Neural progenitor cell (in vitro differentiated cells): ENCODE results near the gene FAM216A. TPM values are rescaled to one million over a fixed set of nuclear protein-coding genes. Genes with fewer than 3 reads are reported as not detected.
"Not testable (repeated sequence)": the region's sequence is repeated elsewhere in the genome, so short reads cannot be mapped to it uniquely, and the experiment has no call there.

Experiments
- DNase-seq: peaks from one replicate; pipeline ENCODE4 v3.0.0-alpha.2; 2016; ENCODE audit warnings: low spot score
- H2AFZ ChIP-seq: fragments of 200-600 bp; sonication (generic); replicated peaks from 2 replicates; pipeline ENCODE4 v1.6.1; 2016; ENCODE audit warnings: antibody characterized with exemption
- H3F3A ChIP-seq: fragments of 200-600 bp; sonication (generic); 2 replicates; pipeline ENCODE4 v1.6.1; 2016; ENCODE audit warnings: antibody characterized with exemption, low read depth
- H3K27ac ChIP-seq: fragments of 200-600 bp; sonication (generic); 2 replicates; pipeline ENCODE4 v1.5.1; 2016; ENCODE audit warnings: mild to moderate bottlenecking
- H3K27me3 ChIP-seq: fragments of 200-600 bp; sonication (generic); 2 replicates; pipeline ENCODE4 v1.6.1; 2016; ENCODE audit warnings: mild to moderate bottlenecking, moderate library complexity
- H3K36me3 ChIP-seq: fragments of 200-600 bp; sonication (generic); 2 replicates; pipeline ENCODE4 v1.5.1; 2016
- H3K4me1 ChIP-seq: fragments of 200-600 bp; sonication (generic); 2 replicates; pipeline ENCODE4 v1.6.1; 2016; ENCODE audit warnings: mixed run types
- H3K4me2 ChIP-seq: fragments of 200-600 bp; sonication (generic); 2 replicates; pipeline ENCODE4 v1.6.1; 2016
- H3K4me3 ChIP-seq: fragments of 200-600 bp; sonication (generic); 2 replicates; pipeline ENCODE4 v1.5.1; 2016
- H3K79me2 ChIP-seq: fragments of 200-600 bp; sonication (generic); 2 replicates; pipeline ENCODE4 v1.6.1; 2016; ENCODE audit warnings: low read depth
- H3K9ac ChIP-seq: fragments of 200-600 bp; sonication (generic); 2 replicates; pipeline ENCODE4 v1.6.1; 2016
- H3K9me3 ChIP-seq: fragments of 200-600 bp; sonication (generic); 2 replicates; pipeline ENCODE4 v1.5.1; 2016; ENCODE audit warnings: low read depth
- H4K20me1 ChIP-seq: fragments of 200-600 bp; sonication (generic); 2 replicates; pipeline ENCODE4 v1.6.1; 2016; ENCODE audit warnings: low read depth
- H3K27ac Mint-ChIP-seq: 3 replicates; pipeline ENCODE4 v1.8.0; 2021; ENCODE audit warnings: mixed read lengths
- H3K27me3 Mint-ChIP-seq: 2 replicates; pipeline ENCODE4 v1.8.0; 2022; ENCODE audit warnings: low read depth, mild to moderate bottlenecking, inconsistent platforms, moderate library complexity, mixed read lengths; ENCODE audit not compliant: insufficient read depth
- H3K36me3 Mint-ChIP-seq: 3 replicates; pipeline ENCODE4 v1.8.0; 2021; ENCODE audit warnings: mixed read lengths
- H3K4me1 Mint-ChIP-seq: 3 replicates; pipeline ENCODE4 v1.8.0; 2021; ENCODE audit warnings: mixed read lengths
- H3K4me3 Mint-ChIP-seq: 3 replicates; pipeline ENCODE4 v1.8.0; 2021; ENCODE audit warnings: mild to moderate bottlenecking, moderate library complexity, mixed read lengths
- H3K9me3 Mint-ChIP-seq: 3 replicates; pipeline ENCODE4 v1.8.0; 2020; ENCODE audit warnings: mixed read lengths
- EZH2 ChIP-seq: fragments of 200-600 bp; sonication (generic); IDR thresholded peaks from 2 replicates; pipeline ENCODE4 v1.6.1; 2017; ENCODE audit warnings: antibody characterized with exemption, mild to moderate bottlenecking, moderate library complexity
- EZH2phosphoT487 ChIP-seq: fragments of 200-600 bp; sonication (generic); IDR thresholded peaks from 2 replicates; pipeline ENCODE4 v1.6.1; 2017; ENCODE audit warnings: antibody characterized with exemption
- total RNA-seq: library from RNA; depleted of rRNA; stranded (reverse); fragments of >200 nt; gene quantifications from 2 replicates; pipeline ENCODE4 v1.2.3, GENCODE V29; 2015; ENCODE audit warnings: low replicate concordance
- TF ChIP-seq, protein P1 (sequence below): fragments of 200-600 bp; sonication (generic); IDR thresholded peaks from 2 replicates; pipeline ENCODE4 v1.5.1; 2017; ENCODE audit warnings: antibody characterized with exemption, mild to moderate bottlenecking

FAM216A gene
- total RNA-seq, 1 donor from 2014 or later = 87.5 TPM

DNA sequence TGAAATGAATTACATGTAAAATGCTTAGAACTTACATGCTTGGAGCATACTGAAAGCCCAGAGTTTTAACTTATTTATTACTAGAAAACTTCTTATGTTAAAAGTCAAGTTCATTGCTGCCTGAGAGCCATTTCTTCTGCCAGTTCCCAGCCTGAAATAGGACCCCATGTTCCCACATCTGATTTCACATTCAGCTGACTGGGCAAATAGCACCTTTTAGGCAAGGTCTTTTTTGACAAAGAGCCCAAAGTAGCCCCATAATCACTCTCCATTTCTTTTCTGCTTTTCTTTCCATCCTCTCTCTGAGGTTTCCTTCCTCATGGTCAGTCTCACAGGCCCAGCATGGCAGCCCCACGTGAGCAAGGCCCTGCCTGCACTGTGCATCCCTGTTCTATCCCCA, 17.4 kb upstream of the FAM216A start:
- Histone ChIP-seq H3K4me3 (no peak overlapping the region), H3K27me3 (no peaks in the 10 kb centered on the region), H3K36me3 (peaks cover 13% of the 10 kb centered on the region), H3F3A (peaks cover 40% of the 10 kb centered on the region), H3K4me1 (peaks cover 3% of the 10 kb centered on the region), H3K9me3 (no peaks in the 10 kb centered on the region), H3K4me2 (no peak overlapping the region), H3K79me2 (peaks cover 38% of the 10 kb centered on the region), H3K27ac (no peak overlapping the region), H4K20me1 (no peaks in the 10 kb centered on the region), H3K9ac (no peak overlapping the region), H2AFZ (no peak overlapping the region)
- Mint-ChIP-seq H3K4me1 (peaks cover 13% of the 10 kb centered on the region), H3K4me3 (peak overlapping the region; percentile 72), H3K9me3 (no peaks in the 10 kb centered on the region), H3K36me3 (peaks cover 11% of the 10 kb centered on the region), H3K27ac (peak overlapping the region; percentile 39), H3K27me3 (no peaks in the 10 kb centered on the region)
- no peak for DNase-seq
- TF ChIP-seq, protein P1, sequence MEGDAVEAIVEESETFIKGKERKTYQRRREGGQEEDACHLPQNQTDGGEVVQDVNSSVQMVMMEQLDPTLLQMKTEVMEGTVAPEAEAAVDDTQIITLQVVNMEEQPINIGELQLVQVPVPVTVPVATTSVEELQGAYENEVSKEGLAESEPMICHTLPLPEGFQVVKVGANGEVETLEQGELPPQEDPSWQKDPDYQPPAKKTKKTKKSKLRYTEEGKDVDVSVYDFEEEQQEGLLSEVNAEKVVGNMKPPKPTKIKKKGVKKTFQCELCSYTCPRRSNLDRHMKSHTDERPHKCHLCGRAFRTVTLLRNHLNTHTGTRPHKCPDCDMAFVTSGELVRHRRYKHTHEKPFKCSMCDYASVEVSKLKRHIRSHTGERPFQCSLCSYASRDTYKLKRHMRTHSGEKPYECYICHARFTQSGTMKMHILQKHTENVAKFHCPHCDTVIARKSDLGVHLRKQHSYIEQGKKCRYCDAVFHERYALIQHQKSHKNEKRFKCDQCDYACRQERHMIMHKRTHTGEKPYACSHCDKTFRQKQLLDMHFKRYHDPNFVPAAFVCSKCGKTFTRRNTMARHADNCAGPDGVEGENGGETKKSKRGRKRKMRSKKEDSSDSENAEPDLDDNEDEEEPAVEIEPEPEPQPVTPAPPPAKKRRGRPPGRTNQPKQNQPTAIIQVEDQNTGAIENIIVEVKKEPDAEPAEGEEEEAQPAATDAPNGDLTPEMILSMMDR = no peak
- TF ChIP-seq EZH2phosphoT487 (no peak), EZH2 (no peak)

DNA sequence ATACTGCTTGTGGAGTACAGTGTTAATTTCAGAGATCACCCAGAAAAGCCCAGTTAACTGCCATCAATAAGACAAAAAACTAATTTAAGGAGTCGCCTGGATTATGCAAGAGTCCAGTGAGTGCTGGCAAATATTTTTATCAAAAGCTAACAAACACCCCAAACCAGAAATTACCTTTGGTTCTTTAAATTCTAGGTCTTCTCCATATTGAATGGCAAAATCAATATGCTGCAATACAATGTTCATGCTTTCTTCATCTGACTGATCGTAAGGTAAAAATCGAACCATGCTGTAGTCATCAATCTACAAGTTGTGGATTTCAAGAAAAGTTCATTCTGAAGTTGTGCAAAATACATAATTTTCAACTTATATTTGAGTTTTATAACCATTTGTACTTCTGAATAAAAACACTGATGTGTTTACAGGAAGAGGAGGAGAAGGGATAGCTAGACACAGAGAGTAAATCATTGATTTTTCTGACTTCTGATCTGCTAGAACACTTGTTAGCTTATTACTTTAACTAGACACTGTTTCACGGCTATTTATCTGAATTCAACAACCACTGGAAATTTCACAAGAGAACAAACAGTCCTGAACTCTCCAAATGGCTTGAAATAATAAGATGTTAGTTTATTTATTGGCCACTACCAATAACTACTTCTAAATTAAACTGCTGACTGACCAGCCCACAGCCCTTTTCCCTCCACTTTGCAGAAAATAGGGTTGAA, 14.9 kb upstream of the FAM216A start:
- H3K4me1 ChIP-seq = peaks cover 3% of the 10 kb centered on the region
- Mint-ChIP-seq H3K9me3 (no peaks in the 10 kb centered on the region), H3K4me3 (no peak overlapping the region), H3K4me1 (peaks cover 10% of the 10 kb centered on the region), H3K27ac (no peak overlapping the region), H3K36me3 (peaks cover 9% of the 10 kb centered on the region), H3K27me3 (no peaks in the 10 kb centered on the region)
- H3K9ac ChIP-seq = no peak overlapping the region
- no peaks in the 10 kb centered on the region for H4K20me1 ChIP-seq
- peaks cover 40% of the 10 kb centered on the region for H3F3A ChIP-seq
- peaks cover 13% of the 10 kb centered on the region for H3K36me3 ChIP-seq
- TF ChIP-seq EZH2phosphoT487 = no peak
- TF ChIP-seq, protein P1 = no peak
- TF ChIP-seq EZH2 = no peak
- no peak overlapping the region for H3K27ac ChIP-seq
- H3K79me2 ChIP-seq = peaks cover 13% of the 10 kb centered on the region
- H3K9me3 ChIP-seq = no peaks in the 10 kb centered on the region
- no peak overlapping the region for H2AFZ ChIP-seq
- H3K27me3 ChIP-seq = no peaks in the 10 kb centered on the region
- DNase-seq = no peak
- no peak overlapping the region for H3K4me2 ChIP-seq
- no peak overlapping the region for H3K4me3 ChIP-seq

DNA sequence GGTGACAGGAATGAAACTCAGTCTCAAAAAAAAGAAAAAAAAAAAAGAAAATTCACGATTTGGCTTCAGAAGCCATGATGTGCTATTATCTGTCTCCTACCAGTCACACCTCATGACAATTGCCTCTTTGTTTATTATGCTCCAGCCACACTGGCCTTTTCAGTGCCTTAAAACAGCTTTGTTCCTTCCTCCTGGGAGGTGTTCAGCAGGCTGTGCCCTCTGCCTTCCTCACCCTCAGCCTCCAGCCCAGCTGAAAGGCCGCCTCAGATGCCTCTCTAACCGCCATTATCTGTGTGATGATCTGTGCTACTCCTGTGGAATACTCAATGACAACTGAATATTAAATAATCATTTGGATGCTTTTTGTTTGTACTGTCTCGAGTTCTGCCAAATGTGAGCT, 9.9 kb upstream of the FAM216A start:
- Histone ChIP-seq H3K36me3 (peaks cover 5% of the 10 kb centered on the region), H3K27me3 (no peaks in the 10 kb centered on the region), H3K27ac (no peak overlapping the region), H4K20me1 (peaks cover 3% of the 10 kb centered on the region), H3K4me1 (no peaks in the 10 kb centered on the region), H3F3A (peaks cover 3% of the 10 kb centered on the region), H3K79me2 (peaks cover 17% of the 10 kb centered on the region), H3K4me3 (no peak overlapping the region), H3K9ac (no peak overlapping the region), H3K9me3 (no peaks in the 10 kb centered on the region), H2AFZ (no peak overlapping the region), H3K4me2 (no peak overlapping the region)
- Mint-ChIP-seq H3K4me1 (no peaks in the 10 kb centered on the region), H3K27ac (no peak overlapping the region), H3K36me3 (peaks cover 16% of the 10 kb centered on the region), H3K27me3 (no peaks in the 10 kb centered on the region), H3K9me3 (no peaks in the 10 kb centered on the region), H3K4me3 (no peak overlapping the region)
- DNase-seq = no peak
- TF ChIP-seq EZH2 (no peak), EZH2phosphoT487 (no peak)
- TF ChIP-seq, protein P1 = no peak

DNA sequence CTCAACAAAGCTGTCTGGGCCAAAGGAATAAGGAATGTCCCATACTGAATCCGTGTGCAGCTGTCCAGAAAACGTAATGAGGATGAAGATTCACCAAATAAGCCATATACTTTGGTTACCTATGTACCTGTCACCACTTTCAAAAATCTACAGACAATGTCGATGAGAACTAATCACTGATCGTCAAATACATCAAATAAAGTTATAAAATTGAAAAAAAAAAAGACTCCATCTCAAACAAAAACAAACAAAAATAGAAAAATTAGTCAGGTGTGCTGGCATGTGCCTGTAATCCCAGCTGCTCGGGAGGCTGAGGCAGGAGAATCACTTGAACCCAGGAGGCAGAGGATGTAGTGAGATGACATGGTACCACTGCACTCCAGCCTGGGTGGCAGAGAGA, 7.5 kb upstream of the FAM216A start:
- not testable (repeated sequence) for H3F3A ChIP-seq, H3K4me3 Mint-ChIP-seq, H3K4me3 ChIP-seq, H3K4me1 Mint-ChIP-seq, H3K36me3 ChIP-seq, H3K9me3 ChIP-seq, H3K9ac ChIP-seq, H3K27ac Mint-ChIP-seq, H3K9me3 Mint-ChIP-seq, H2AFZ ChIP-seq, DNase-seq, H4K20me1 ChIP-seq, H3K4me1 ChIP-seq, H3K27me3 Mint-ChIP-seq, H3K27ac ChIP-seq, H3K4me2 ChIP-seq, H3K27me3 ChIP-seq
- peaks cover 32% of the 10 kb centered on the region for H3K79me2 ChIP-seq
- peaks cover 13% of the 10 kb centered on the region for H3K36me3 Mint-ChIP-seq
